C4-2B (cell line): ENCODE results near the gene NPHP4.

Experiments
- H3K27ac ChIP-seq: fragments of 450-650 bp; 2 replicates; pipeline ENCODE4 v1.5.1; 2017
- CTCF ChIP-seq: fragments of 450-650 bp; conservative IDR thresholded peaks from 2 replicates; pipeline ENCODE4 v1.5.1; 2017; ENCODE audit warnings: mild to moderate bottlenecking
- ZFX ChIP-seq: fragments of 450-650 bp; IDR thresholded peaks from 2 replicates; pipeline ENCODE4 v1.6.1; 2017

The NPHP4 gene

GRCh38 chr1:5966543-5967205 lies 25.6 kb downstream of the NPHP4 start:
- TF ChIP-seq ZFX (no peak), CTCF (no peak)
- H3K27ac ChIP-seq, result no peak overlapping the region

- H3K27ac ChIP-seq, result no peak overlapping the region
- TF ChIP-seq CTCF (no peak), ZFX (no peak)
Measured at GRCh38 chr1:5965586-5966131, 26.6 kb downstream of the NPHP4 start.

GRCh38 chr1:5962265-5963105 lies 29.7 kb downstream of the NPHP4 start:
- no peak overlapping the region for H3K27ac ChIP-seq

GRCh38 chr1:5961601-5962000 lies 30.6 kb downstream of the NPHP4 start:
- no peak overlapping the region for H3K27ac ChIP-seq

More at GRCh38 chr1:5962265-5963105, 29.7 kb downstream of the NPHP4 start:
- no peak for TF ChIP-seq CTCF
- TF ChIP-seq ZFX, result no peak

GRCh38 chr1:5960336-5960735 lies 31.9 kb downstream of the NPHP4 start:
- no peak overlapping the region for H3K27ac ChIP-seq
- no peak for TF ChIP-seq CTCF
- TF ChIP-seq ZFX, result no peak

More at GRCh38 chr1:5961601-5962000, 30.6 kb downstream of the NPHP4 start:
- TF ChIP-seq CTCF, result no peak
- no peak for TF ChIP-seq ZFX

- TF ChIP-seq CTCF (no peak), ZFX (no peak)
- no peak overlapping the region for H3K27ac ChIP-seq
Measured at GRCh38 chr1:5959667-5960230, 32.5 kb downstream of the NPHP4 start.

GRCh38 chr1:5959087-5959486 lies 33.1 kb downstream of the NPHP4 start:
- H3K27ac ChIP-seq, result no peak overlapping the region
- TF ChIP-seq ZFX (no peak), CTCF (no peak)
